Heart left ventricle (tissue), 13 donors: Measurements from ENCODE around the gene CFAP91.
A peak's percentile ranks its signal among the peaks of the same experiment; 100 is the strongest.

ENCODE experiments used
- CTCF ChIP-seq, 12 donors: fragments of 200-600 bp; sonication (generic) in 4 of 12; IDR thresholded peaks; one replicate each; pipeline versions ENCODE4 v1.5.0 to v1.8.0; 2018 to 2022; ENCODE audit warnings: antibody characterized with exemption in 12 of 12, mild to moderate bottlenecking in 5 of 12
- POLR2A ChIP-seq, 2 donors: fragments of 450-650 bp; IDR thresholded peaks; one replicate each; pipeline ENCODE4 v1.6.1; 2017; ENCODE audit warnings: antibody characterized with exemption in 2 of 2, mild to moderate bottlenecking in 2 of 2, moderate library complexity in 2 of 2
- donor health status: ischemic (EF 13 %, LVEDD 7.1; RV severe dilation, severe dysfunction).
- donor health status: DM: no; HTN: yes; CAD: no.
- donor health status: DM: no; HTN: no; CAD: no.
- donor health status: ischemic (EF 25% LVEDD 6.9; RV normal size, moderate dysfunction).
- donor health status: ischemic (EF 25% LVEDD 5.7; RV mildly dilated, moderate dysfunction).
- donor health status: ischemic (EF 35%, LVEDD 5.7; RV mildly dilated, moderate dysfunction).
- donor health status: nonischemic (EF 11% LVEDD 7.7; RV severe dilation, severe dysfunction).
- donor health status: DM: yes; HTN: yes; CAD: no.
- donor health status: PGD.
- donor health status: ischemic (EF 29% LVEDD 5.4; RV normal size, mild dysfunction).
- donor health status: nonischemic (EF 23%, LVEDD 6.1; RV moderate dilation, normal function).

DNA sequence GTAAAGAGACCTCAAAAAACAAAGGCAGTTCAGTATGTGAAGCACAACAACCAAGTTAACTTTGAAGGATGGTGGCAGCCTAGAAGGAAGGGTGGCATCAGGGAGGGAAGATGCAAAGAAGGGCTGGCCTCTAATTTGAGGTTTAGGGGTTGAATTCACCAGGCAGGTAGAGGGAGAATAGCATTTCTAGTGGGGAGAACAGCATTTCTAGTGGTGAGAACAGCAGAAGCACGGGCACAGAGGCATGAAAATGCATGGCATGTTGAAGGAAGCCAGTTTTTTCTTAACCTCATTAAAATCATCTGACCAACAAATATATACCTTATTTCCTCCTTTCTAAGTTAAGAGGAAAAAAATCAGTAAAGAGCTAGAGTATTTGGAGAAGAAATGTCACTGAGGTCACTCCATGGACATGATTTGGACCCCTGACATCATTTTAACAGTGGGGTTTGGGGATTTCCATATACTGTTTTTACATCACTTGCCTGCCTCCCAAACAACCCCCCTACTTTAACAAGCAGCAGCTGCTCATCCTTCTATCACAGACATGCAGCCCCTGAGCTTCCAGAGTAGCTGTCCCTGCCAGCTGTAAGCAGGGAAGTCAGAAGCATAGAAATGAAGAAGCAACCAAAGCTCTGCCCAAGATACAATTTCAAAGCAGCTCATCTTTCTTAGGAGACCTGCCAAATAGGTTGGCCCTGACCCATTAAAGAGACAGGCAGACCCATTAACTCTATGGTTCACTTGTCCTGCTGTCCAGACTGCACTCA lies 40.0 kb upstream of the CFAP91 start:
- TF ChIP-seq CTCF (IDR thresholded peaks at IDR 0.05) (peak in 4 of 12 donors; percentile 8 to 23 (median 17)), POLR2A (IDR thresholded peaks at IDR 0.05) (peak in 1 of 2 donors; percentile 22)
